HG03571 (cell line): ENCODE measurements around the gene AXIN1.

Experiments
- ATAC-seq: cut with Tn5 transposase; IDR thresholded peaks from one replicate; pipeline ENCODE4 v1.9.1; 2021; ENCODE audit not compliant: unreplicated experiment

Gene AXIN1

DNA sequence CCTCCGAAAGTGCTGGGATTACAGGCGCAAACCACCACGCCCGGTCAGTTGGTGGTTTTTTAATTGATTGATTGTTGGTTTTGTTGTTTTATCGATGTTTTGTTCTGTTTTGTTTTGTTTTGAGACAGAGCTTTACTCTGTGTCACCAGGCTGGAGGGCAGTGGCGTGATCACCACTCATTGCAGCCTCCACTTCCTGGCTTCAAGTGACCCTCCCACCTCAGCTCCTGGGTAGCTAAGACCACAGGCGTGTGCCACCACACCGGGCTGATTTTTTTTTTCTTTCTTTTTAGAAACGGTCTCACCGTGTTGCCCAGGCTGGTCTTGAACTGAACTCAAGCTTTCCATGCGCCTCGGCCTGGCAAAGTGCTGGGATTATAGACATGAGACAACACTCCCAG, 105.5 kb downstream of the AXIN1 start:
- ATAC-seq, result no peak

DNA sequence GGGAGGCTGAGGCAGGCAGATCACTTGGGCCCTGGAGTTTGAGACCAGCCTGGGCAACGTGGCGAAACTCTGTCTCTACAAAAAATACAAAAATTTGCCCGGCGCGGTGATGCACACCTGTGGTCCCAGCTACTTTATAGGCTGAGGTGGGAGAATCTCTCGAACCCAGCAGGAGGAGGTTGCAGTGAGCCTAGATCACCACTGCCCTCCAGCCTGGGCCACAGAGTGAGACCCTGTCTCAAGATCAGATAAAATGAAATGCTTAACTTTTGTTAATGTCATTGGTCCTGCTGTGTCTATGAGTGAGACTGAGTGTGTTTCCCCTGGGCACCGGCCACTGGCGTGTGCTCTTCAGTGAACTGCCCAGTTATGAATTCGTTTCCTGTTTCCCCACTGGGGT, 107.4 kb downstream of the AXIN1 start:
- ATAC-seq, result no peak

DNA sequence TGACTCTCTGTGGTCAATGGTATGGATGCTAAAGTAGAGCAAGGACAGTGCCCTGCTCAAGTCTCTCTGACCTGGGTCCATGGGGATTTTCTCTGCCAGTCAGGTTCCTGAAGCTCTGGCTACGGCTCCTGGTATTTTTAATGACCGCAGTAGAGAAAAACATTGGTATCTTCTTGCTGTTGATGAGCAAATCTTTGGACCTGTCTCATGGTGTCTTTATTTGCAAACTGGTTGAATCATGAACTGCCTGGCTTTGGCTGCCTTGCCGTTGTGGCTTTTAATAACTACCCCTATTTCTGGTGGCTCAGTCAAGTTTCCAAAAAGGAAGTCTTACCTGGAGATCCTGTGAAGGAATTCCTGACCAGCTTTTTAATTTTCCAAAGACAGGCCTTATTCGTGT, 109.2 kb downstream of the AXIN1 start:
- no peak for ATAC-seq

DNA sequence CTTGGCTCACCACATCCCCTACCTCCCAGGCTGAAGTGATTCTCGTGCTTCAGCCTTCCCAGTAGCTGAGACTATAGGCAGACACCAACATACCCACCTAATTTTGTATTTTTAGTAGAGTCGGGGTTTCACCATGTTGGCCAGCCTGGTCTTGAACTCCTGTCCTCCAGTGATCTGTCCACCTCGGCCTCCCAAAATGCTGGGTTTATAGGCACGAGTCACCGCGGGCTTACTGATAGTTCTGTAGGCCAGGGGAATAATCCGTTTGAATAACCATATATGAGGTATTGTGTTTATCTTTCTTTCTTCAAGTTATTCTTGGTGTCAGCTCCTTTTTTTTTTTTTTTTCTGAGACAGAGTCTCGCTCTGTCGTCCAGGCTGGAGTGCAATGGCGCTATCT, 110.2 kb downstream of the AXIN1 start:
- ATAC-seq, result no peak

- ATAC-seq, result no peak
Measured at GRCh38 chr16:240559-240958, 112.0 kb downstream of the AXIN1 start.

GRCh38 chr16:239948-240277, 112.6 kb downstream of the AXIN1 start:
- ATAC-seq, result no peak
